HL-60/S4 treated with retinoic acid at 250 ng/mL for 4 days and 3 days (cell line): ENCODE data around the gene PDXDC1.
"Not testable (repeated sequence)": the region's sequence is repeated elsewhere in the genome, so short reads cannot be mapped to it uniquely, and the experiment has no call there.

Experiments
- in situ Hi-C: fragments of 300-500 bp; cut with MboI; formaldehyde crosslinking; loops from 2 replicates; pipeline ENCODE4 v1.7.0; 2022; ENCODE audit warnings: low sequenced_read_pairs

Gene PDXDC1

GRCh38 chr16:15035163-15035729 lies 60.4 kb downstream of the PDXDC1 start:
- in situ Hi-C loops, result no loop called here

DNA sequence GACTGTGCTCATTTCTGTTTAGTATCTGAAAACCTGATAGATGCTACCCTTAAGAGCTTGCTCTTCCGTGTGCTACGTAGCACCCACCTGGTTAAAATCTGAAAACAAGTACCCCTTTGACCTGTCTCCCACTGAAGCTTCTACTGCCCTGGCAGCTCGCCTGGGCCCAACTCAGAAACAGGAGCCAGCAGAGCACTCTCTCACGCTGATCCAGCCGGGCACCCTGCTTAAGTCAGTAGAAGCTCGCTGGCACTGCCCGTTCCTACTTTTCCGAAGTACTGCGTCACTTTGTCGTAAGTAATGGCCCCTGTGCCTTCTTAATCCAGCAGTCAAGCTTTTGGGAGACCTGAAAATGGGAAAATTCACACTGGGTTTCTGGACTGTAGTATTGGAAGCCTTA lies 62.2 kb downstream of the PDXDC1 start:
- in situ Hi-C loops, result no loop called here

DNA sequence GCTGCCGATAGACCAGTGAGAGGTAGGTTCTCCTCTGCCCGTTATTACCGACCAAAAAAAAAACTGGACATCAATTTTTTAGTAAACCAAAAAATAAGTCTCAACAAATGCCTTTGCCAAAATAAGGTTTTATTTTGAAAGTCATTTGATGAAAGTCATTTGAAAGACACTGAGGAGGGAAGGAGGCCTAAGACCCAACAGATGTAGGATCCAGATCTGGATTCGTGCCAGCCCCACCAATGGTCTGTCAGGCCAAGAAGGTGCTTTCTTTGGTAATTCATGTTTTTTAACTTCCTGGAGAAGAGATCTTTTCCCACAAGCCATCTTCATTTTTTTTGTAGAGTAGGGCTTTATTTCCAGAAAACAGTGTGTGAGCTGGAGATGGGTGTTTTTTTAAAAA lies 62.9 kb downstream of the PDXDC1 start:
- in situ Hi-C loops, result no loop called here

GRCh38 chr16:15038689-15039088 lies 63.9 kb downstream of the PDXDC1 start:
- in situ Hi-C loops, result no loop called here

DNA sequence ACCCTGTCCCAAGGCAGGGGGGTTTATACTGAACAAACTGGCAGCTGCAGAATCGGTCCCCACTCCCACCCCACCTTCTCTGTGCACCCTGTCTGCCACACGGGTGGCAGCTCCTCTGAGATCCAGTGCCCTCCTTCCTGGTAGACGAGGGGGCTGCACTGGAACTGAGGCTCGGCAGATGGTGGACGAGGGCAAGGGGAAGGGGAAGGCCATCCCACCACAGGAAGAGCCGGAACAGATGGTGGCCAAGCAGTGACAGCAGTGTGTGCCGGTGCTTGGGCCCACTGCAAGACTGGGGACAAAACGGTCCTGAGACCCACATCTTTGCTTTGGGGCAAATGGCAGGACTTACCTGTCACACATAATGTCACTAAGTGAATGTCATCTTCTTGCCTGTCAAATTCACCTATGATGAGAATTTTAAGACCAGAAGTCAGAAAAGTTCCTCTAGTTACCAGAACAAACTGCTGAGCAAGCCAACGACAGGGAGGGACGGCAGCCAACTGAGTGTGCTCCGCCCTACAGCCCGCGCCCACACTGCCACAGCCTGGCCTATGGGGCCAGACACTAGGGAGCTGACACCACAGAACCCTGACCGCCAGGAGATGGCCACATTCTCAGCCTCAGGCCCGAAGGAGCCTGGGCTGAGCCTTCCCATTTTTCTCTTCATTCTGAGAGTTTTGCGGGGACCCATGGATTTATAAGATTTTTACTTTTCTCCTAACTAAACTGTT lies 66.6 kb downstream of the PDXDC1 start:
- in situ Hi-C loops, result no loop called here

DNA sequence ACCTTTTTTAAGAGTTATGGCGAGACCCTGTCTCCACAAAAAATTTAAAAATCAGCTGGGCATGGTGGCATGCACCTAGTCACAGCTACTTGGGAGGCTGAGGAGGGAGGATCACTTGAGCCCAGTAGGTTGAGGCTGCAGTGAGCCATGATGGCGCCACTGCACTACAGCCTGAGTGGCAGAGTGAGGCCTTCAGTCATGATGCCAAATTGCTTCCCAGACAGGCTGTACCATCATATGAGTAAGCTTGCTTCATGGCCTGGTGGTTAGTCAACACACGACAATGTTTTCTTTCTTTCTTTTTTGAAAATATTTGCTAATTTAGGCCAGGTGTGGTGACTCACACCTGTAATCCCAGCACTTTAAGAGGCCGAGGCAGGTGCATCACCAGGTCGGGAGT lies 68.5 kb downstream of the PDXDC1 start:
- in situ Hi-C loops, result no loop called here

DNA sequence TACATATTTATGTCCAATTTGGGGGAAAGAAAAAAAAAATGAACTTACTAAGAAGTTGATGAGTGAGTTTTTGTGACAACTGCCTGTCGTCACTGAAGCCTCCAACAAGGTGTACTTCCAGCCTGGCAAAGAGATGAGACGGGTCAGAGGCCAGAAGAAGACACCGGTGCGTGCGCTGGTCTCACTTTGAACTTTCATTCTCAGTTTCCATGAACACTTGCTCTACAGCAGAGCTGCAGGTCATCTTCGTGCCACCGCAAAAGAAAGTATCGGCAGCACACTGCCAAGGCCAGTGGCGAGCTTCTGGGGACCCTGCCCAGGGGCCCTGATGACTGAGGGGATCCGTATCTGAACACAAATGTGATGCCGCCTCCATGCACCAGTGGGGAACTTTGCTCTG lies 69.5 kb downstream of the PDXDC1 start:
- in situ Hi-C loops, result no loop called here

DNA sequence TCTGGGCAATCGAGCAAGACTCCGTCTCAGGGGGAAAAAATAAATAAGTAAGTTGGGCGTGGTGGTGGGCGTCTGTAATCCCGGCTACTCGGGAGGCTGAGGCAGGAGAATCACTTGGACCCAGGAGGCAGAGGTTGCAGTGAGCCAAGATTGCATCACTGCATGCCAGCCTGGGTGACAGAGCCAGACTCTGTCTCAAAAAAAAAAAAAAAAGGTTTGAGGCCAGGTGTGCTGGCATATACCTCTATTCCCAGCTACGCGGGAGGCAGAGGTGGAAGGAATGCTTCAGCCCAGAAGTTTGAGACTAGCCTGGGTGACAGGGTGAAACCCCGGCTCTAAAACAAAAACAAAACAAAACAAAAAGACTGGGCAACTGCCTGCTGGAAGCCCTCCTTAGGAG lies 70.4 kb downstream of the PDXDC1 start:
- in situ Hi-C loops, result not testable (repeated sequence)

DNA sequence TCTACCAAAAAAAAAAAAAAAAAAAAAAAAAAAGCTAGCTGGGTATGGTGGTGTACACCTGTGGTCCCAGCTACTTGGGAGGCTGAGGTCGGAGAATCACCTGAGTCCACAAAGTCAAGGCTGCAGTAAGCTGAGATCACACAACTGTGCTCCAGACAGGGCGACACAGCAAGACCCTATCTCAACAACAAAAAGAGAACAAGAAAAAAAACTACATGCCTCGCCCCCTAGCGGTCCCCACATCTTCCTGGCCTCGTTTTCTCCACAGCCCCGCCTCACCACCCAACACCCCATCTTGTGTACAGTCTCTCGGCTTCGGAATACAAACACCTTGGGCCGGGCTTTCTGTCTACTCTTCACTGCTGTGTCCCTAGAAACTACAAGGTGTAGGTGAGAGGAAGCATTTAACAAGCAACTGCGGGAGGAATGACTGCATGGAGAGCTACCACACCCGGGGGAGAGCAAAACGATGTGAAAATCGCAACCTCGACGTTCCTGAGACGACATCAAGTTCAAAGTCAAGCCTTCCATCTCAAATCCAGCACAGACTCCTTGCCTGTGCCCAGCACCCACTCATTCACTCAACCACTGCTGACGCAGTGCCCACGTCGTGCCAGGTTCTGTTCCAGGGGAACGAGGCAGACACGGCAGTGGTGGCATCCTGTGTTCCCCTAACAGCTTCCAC lies 72.0 kb downstream of the PDXDC1 start:
- in situ Hi-C loops, result no loop called here

DNA sequence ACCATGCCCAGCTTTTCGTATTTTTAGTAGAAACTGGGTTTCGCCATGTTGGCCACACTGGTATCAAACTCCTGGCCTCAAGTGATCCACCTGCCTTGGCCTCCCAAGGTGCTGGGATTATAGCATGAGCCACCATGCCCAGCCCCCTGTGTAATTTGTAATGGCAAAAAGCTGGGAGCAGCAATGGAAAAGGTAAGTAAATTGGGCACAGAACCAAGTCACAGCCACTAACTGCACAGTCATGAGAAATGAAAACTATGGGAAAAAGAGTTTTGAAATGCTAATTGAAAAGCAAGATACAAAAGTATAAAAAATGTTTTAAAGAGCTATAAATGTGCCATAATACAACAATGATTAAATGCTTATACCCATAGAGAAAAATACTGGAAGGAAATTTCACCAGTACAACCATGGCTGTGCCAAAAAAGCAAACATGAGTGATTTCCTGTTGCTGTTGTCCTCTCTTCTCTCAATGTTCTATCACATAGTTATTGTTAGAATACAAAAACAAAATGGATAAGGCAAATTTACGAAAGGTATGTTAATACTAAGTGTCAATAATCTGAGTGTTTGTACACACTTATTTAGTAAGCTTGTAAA lies 74.9 kb downstream of the PDXDC1 start:
- in situ Hi-C loops, result no loop called here

- in situ Hi-C loops, result not testable (repeated sequence)
These were observed 75.6 kb downstream of the PDXDC1 start for GRCh38 chr16:15050440-15050839.

GRCh38 chr16:15051387-15051951 lies 76.6 kb downstream of the PDXDC1 start:
- in situ Hi-C loops, result no loop called here

GRCh38 chr16:15052747-15053476 lies 78.1 kb downstream of the PDXDC1 start:
- in situ Hi-C loops, result no loop called here

- in situ Hi-C loops, result no loop called here
These were observed 79.1 kb downstream of the PDXDC1 start for GRCh38 chr16:15053904-15054303.

GRCh38 chr16:15054357-15055140 lies 79.7 kb downstream of the PDXDC1 start:
- in situ Hi-C loops, result no loop called here

DNA sequence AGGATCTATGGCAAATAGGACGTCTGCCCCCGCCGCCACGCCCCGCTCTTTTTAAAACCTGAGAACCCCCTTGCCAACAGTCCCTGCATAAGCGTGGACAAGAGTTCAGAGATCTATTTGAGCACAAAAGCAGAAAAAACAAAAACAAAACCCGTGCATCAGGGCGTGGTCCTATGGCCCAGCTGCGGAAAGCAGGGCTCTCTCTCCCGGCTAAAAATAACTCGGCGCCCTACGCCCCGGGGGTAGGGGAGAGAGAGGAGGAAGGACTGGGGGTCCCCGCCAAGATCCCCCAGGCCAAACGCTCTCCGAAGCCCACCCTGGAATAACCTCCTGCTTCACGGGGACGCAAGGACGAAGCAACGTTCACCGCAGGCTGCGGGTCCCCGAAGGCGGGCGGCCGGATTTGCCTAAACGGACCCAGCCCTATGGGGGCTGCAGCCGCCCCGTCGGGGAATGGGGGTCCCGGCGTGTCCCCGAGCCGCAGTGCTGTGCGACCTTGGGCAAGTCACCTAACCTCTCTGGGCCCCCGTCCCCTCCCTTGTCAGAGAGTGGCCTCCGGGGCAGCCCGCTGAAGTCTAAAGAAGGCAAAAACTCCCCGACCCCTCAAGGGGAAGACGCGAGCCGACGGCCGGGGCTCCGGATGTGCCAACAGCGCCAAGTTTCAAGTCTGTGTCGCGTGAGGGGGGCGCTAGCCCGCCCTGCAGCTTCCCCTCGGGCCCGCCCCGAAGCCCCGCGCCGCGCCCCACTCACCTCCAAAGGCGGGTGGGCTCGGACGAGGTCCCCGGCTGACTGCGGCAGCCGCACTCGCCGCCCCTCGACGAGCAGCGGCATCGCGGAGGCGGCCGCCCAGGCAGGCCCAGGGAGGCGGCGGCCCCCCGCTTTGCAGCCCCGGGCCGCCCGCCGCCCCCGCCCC lies 80.6 kb downstream of the PDXDC1 start:
- in situ Hi-C loops, result no loop called here

- in situ Hi-C loops, result no loop called here
These were observed 83.0 kb downstream of the PDXDC1 start for GRCh38 chr16:15057681-15058417.

- in situ Hi-C loops, result no loop called here
These were observed 84.5 kb downstream of the PDXDC1 start for GRCh38 chr16:15059324-15059723.
